GM12878 (cell line): ENCODE results near the gene OR4C6.

Experiments used
- CBX5 ChIP-seq: sonication (generic); IDR thresholded peaks from 2 replicates; pipeline ENCODE4 v1.6.1; 2016; ENCODE audit warnings: low read depth, moderate library complexity, mild to moderate bottlenecking, inconsistent platforms
- POLR2AphosphoS2 ChIP-seq: IDR thresholded peaks from 2 replicates; pipeline ENCODE4 v1.6.1; 2011; ENCODE audit warnings: low read depth, mild to moderate bottlenecking, low read length, improper control_type of control experiment, moderate library complexity
- ZNF384 ChIP-seq: IDR thresholded peaks from 2 replicates; pipeline ENCODE4 v1.6.1; 2012; ENCODE audit warnings: low read depth, mild to moderate bottlenecking, low read length, improper control_type of control experiment, borderline replicate concordance
- TF ChIP-seq, protein P1 (sequence below), 3 experiments: IDR thresholded peaks in 2 of 3; conservative IDR thresholded peaks in 1 of 3; 2 replicates each; pipeline ENCODE4 v1.5.1; 2011; ENCODE audit warnings: low read depth in 3 of 3, low read length in 3 of 3, mild to moderate bottlenecking in 3 of 3, control low read depth in 2 of 3, moderate library complexity in 2 of 3, inconsistent platforms in 1 of 3, mixed read lengths in 1 of 3; ENCODE audit not compliant: control insufficient read depth in 2 of 3, insufficient read depth in 1 of 3; ENCODE audit errors: extremely low read depth in 1 of 3

- TF ChIP-seq POLR2AphosphoS2, result no peak
- TF ChIP-seq ZNF384, result no peak
- no peak for TF ChIP-seq CBX5
- TF ChIP-seq, protein P1, sequence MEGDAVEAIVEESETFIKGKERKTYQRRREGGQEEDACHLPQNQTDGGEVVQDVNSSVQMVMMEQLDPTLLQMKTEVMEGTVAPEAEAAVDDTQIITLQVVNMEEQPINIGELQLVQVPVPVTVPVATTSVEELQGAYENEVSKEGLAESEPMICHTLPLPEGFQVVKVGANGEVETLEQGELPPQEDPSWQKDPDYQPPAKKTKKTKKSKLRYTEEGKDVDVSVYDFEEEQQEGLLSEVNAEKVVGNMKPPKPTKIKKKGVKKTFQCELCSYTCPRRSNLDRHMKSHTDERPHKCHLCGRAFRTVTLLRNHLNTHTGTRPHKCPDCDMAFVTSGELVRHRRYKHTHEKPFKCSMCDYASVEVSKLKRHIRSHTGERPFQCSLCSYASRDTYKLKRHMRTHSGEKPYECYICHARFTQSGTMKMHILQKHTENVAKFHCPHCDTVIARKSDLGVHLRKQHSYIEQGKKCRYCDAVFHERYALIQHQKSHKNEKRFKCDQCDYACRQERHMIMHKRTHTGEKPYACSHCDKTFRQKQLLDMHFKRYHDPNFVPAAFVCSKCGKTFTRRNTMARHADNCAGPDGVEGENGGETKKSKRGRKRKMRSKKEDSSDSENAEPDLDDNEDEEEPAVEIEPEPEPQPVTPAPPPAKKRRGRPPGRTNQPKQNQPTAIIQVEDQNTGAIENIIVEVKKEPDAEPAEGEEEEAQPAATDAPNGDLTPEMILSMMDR (IDR thresholded peaks at IDR 0.05 in 2 of 3, conservative IDR thresholded peaks at IDR 0.05 in 1 of 3; ENCODE audit: control insufficient read depth in 2 of 3, extremely low read depth in 1 of 3, insufficient read depth in 1 of 3, low read depth in 3 of 3, low read length in 3 of 3), result no peak
Measured at GRCh38 chr11:55624531-55624930, 37.5 kb upstream of the OR4C6 start.
